GM10248 (cell line): Measurements from ENCODE around the gene GSG1L.
"Not testable (repeated sequence)": the region's sequence is repeated elsewhere in the genome, so short reads cannot be mapped to it uniquely, and the experiment has no call there.

Source experiments
- CTCF ChIA-PET: fragments of 300-600 bp; sonication (Branson Sonifier 250); formaldehyde crosslinking; extraction: SDS; loops from one replicate; lab custom pipeline; 2021; ENCODE audit warnings: antibody characterized with exemption; lab: Yijun Ruan, JAX
- POLR2A ChIA-PET: fragments of 350-650 bp; sonication (Branson Sonifier 250); formaldehyde crosslinking; extraction: SDS; loops from one replicate; lab custom pipeline; 2020; ENCODE audit warnings: antibody characterized with exemption; lab: Yijun Ruan, JAX
- DNase-seq: peaks from one replicate; pipeline ENCODE4 v3.0.0; 2012; ENCODE audit errors: extremely low spot score
- TF ChIP-seq, protein P1 (sequence below): IDR thresholded peaks from 2 replicates; pipeline ENCODE4 v1.5.1; 2012; ENCODE audit warnings: mild to moderate bottlenecking, low read depth; ENCODE audit errors: extremely low read depth, missing control alignments, control extremely low read depth

GSG1L gene

GRCh38 chr16:27890866-27891265 lies 172.6 kb downstream of the GSG1L start:
- CTCF ChIA-PET: no interaction called here
- POLR2A ChIA-PET: no interaction called here
- no peak for DNase-seq
- TF ChIP-seq, protein P1, sequence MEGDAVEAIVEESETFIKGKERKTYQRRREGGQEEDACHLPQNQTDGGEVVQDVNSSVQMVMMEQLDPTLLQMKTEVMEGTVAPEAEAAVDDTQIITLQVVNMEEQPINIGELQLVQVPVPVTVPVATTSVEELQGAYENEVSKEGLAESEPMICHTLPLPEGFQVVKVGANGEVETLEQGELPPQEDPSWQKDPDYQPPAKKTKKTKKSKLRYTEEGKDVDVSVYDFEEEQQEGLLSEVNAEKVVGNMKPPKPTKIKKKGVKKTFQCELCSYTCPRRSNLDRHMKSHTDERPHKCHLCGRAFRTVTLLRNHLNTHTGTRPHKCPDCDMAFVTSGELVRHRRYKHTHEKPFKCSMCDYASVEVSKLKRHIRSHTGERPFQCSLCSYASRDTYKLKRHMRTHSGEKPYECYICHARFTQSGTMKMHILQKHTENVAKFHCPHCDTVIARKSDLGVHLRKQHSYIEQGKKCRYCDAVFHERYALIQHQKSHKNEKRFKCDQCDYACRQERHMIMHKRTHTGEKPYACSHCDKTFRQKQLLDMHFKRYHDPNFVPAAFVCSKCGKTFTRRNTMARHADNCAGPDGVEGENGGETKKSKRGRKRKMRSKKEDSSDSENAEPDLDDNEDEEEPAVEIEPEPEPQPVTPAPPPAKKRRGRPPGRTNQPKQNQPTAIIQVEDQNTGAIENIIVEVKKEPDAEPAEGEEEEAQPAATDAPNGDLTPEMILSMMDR: no peak

DNA sequence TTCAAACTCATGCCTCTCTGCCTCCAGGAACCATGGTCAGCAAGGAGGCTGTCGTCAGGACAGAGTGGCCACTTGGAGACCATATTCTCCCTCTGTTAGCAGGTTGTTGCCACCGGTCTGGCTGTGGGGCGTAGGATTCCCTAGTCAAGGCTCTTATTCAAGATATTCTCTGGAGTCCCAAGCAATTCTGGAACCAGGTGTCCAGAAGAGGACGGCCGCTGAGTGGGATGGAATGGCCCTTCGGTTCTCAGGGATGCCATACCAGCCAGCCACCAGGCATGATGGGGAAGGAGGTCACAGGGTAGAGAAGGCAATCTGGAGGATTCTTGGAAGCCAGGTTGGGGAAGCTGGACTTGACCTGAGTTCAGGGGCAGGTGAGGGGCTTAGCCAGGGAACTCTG lies 173.5 kb downstream of the GSG1L start:
- ChIA-PET POLR2A (no interaction called here), CTCF (no interaction called here)
- TF ChIP-seq, protein P1: no peak
- DNase-seq: no peak

- TF ChIP-seq, protein P1: no peak
- ChIA-PET CTCF (interaction anchor here (1.6 kb wide), 1 partner anchor 12 kb away, joined by 3 read pairs; no protein-coding TSS in a partner anchor), POLR2A (interaction anchor here (0.7 kb wide), 1 partner anchor 1288 kb away, joined by 7 read pairs; no protein-coding TSS in a partner anchor)
Observed at GRCh38 chr16:27883576-27883975, 179.9 kb downstream of the GSG1L start.

GRCh38 chr16:27880287-27880686 lies 183.2 kb downstream of the GSG1L start:
- CTCF ChIA-PET: interaction anchor here (1.9 kb wide), 1 partner anchor 20 kb away, joined by 4 read pairs; no protein-coding TSS in a partner anchor
- POLR2A ChIA-PET: no interaction called here
- TF ChIP-seq, protein P1: no peak
- no peak for DNase-seq

More at GRCh38 chr16:27883576-27883975, 179.9 kb downstream of the GSG1L start:
- DNase-seq: no peak

DNA sequence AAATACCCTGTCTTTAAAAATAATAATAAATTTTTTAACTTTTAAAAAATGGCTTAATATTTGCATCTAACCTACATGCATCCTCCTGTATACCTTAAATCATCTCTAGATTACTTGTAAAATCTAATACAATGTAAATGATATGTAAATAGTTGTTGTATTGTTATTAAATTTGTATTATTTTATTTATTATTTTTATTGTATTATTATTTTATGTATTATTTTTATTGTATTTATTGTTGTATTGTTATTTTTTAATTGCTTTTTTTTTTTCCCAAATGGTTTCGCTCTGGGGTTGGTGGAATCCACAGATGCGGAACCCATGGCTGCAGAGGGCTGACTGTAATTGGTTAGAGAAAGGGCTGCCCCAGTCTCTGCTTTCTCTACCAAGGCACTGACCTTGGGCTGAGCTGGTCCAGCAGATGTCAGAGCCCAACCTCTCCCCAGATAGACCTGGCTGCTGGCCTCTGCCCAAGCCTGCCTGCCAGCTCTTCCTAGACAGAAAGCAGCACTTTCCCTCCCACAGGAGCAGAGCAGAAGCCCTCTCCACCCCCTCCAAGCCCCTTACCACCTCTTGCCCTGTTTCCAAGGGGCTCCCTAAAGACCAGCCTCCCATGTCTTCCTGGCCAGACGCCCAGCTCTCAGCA lies 183.8 kb downstream of the GSG1L start:
- DNase-seq: no peak
- ChIA-PET POLR2A (no interaction called here), CTCF (no interaction called here)

GRCh38 chr16:27872627-27873026 lies 190.9 kb downstream of the GSG1L start:
- POLR2A ChIA-PET, DNase-seq, CTCF ChIA-PET: not testable (repeated sequence)

More for the DNA sequence above, 183.8 kb downstream of the GSG1L start:
- TF ChIP-seq, protein P1: no peak

GRCh38 chr16:27870116-27870798 lies 193.3 kb downstream of the GSG1L start:
- ChIA-PET CTCF (no interaction called here), POLR2A (no interaction called here)
- DNase-seq: no peak
- TF ChIP-seq, protein P1: no peak
